Aorta (tissue), 5 donors: Measurements from ENCODE around the gene UBAP2. TPM values are rescaled to one million over a fixed set of nuclear protein-coding genes. Genes with fewer than 3 reads are reported as not detected.
A peak's percentile ranks its signal among the peaks of the same experiment; 100 is the strongest.

ENCODE experiments used
- ATAC-seq: fragments of 200-7000 bp; cut with Tn5 transposase; one replicate; pipeline ENCODE4 v1.9.1; 2022; ENCODE audit warnings: moderate library complexity; ENCODE audit not compliant: low FRiP score
- DNase-seq, 2 donors: peaks; one replicate each; pipeline ENCODE4 v3.0.0-alpha.2; 2020
- H3K27ac ChIP-seq, 2 donors: one replicate each; pipeline ENCODE4 v1.5.1; 2013; ENCODE audit warnings: low read length in 2 of 2, mild to moderate bottlenecking in 2 of 2, moderate library complexity in 2 of 2, control low read depth in 1 of 2, inconsistent platforms in 1 of 2, low read depth in 1 of 2
- H3K27me3 ChIP-seq, 2 donors: one replicate each; pipeline ENCODE4 v1.6.1; 2013; ENCODE audit warnings: control low read depth in 1 of 2, low read length in 1 of 2, mild to moderate bottlenecking in 1 of 2, moderate library complexity in 1 of 2; ENCODE audit not compliant: insufficient read depth in 2 of 2, control insufficient read depth in 1 of 2
- H3K36me3 ChIP-seq, 2 donors: one replicate each; pipeline ENCODE4 v1.6.1; 2013; ENCODE audit warnings: control low read depth in 1 of 2, low read length in 1 of 2, mild to moderate bottlenecking in 1 of 2; ENCODE audit not compliant: insufficient read depth in 2 of 2, control insufficient read depth in 1 of 2
- H3K4me1 ChIP-seq, 2 donors: one replicate each; pipeline ENCODE4 v1.6.1; 2013; ENCODE audit warnings: low read length in 2 of 2, control low read depth in 1 of 2, mild to moderate bottlenecking in 1 of 2, moderate library complexity in 1 of 2; ENCODE audit not compliant: insufficient read depth in 2 of 2, control insufficient read depth in 1 of 2
- H3K4me3 ChIP-seq, 2 donors: one replicate each; pipeline ENCODE4 v1.5.1; 2013; ENCODE audit warnings: low read length in 2 of 2, control low read depth in 1 of 2, mild to moderate bottlenecking in 1 of 2
- H3K9me3 ChIP-seq: one replicate; pipeline ENCODE4 v1.6.1; 2013; ENCODE audit warnings: mild to moderate bottlenecking, low read length; ENCODE audit not compliant: control insufficient read depth
- WGBS, 2 donors: extraction: QIAGEN DNeasy Blood & Tissue Kit; methylation state at CpG; one replicate each; pipeline ENCODE4 v1.1.7; 2013; 5-methylcytosine and 5-hydroxymethylcytosine counted together
- intact Hi-C, 2 donors: fragments of 100-400 bp; cut with DNase I; formaldehyde crosslinking; loops; one replicate each; pipeline versions ENCODE4 v1.14.2 to v1.15.0; 2022
- long read RNA-seq, 2 donors: library from polyadenylated mRNA; unstranded; transcript quantifications; one replicate each; pipeline ENCODE4 v2.0.0, GENCODE V29; 2020 to 2021
- polyA plus RNA-seq, 2 donors: library from polyadenylated mRNA; stranded (reverse); fragments of 200-250 nt; gene quantifications; one replicate each; pipeline ENCODE4 v1.2.3, GENCODE V29; 2013
- total RNA-seq, 2 donors: library from RNA; stranded (reverse); fragmentation: NEBNext Ultra II Directional; extraction: Animal tissue kit (Norgen Biotek cat#: 25700); gene quantifications; one replicate each; pipeline ENCODE4 v1.2.1, GENCODE V29; 2021
- donor health status: healthy with polysubstance abuse.
- donor health status: Bipolar disorder and iron deficiency.
- donor health status: DM: no; HTN: no; CAD: no.
- donor health status: DM: no; HTN: no; CAD: no.
- donor health status: DM: yes; HTN: yes; CAD: no.

The UBAP2 gene
- total RNA-seq (10 to 100 TPM; 24.1 to 30.5 TPM), polyA plus RNA-seq (1 to 10 TPM; 5.3 to 7.5 TPM)
- long read RNA-seq, donor 1, partial matches to known transcripts: 12 of 19 reads
- long read RNA-seq, donor 1, other reads (novel, unspliced or antisense): 6 of 19 reads
- long read RNA-seq, donor 2, full-length matches to known transcripts: 4 of 17 reads
- long read RNA-seq, donor 2, partial matches to known transcripts: 3 of 17 reads
- long read RNA-seq, donor 2, other reads (novel, unspliced or antisense): 10 of 17 reads

GRCh38 chr9:34048727-34049629 lies at the start of gene UBAP2:
TSS of gene UBAP2 (minus strand) at chr9:34048887. CDS start at chr9:34017148, 31,739 bp downstream.
- no peaks in the 10 kb centered on the region for H3K36me3 ChIP-seq
- H3K27me3 ChIP-seq: no peaks in the 10 kb centered on the region
- DNase-seq (peak; percentile 99 to 100), ATAC-seq (peak; percentile 98)
- peak within 1 kb of the TSS; percentile 54 to 90 for H3K4me3 ChIP-seq
- WGBS, 2 donors: 0% methylated on average over 69 to 70 of the region's 70 CpGs
- no peaks in the 10 kb centered on the region for H3K4me1 ChIP-seq
- intact Hi-C loops: loop anchor here in 1 of 2 donors (5.0 kb wide), 2 partner anchors 78 to 128 kb away; partner anchors contain the start of genes DCAF12 and UBAP1
- no peaks in the 10 kb centered on the region for H3K9me3 ChIP-seq
- peak within 1 kb of the TSS in 1 of 2 donors; percentile 87 for H3K27ac ChIP-seq

- peaks cover 0 to 2% of the 10 kb centered on the region in 2 donors for H3K36me3 ChIP-seq
- ATAC-seq (no peak), DNase-seq (no peak)
- WGBS, 2 donors: 85 to 87% methylated on average over 5 of the region's 5 CpGs
- H3K4me1 ChIP-seq: no peaks in the 10 kb centered on the region
- no peak overlapping the region for H3K27ac ChIP-seq
- no peaks in the 10 kb centered on the region for H3K27me3 ChIP-seq
- no peak overlapping the region for H3K4me3 ChIP-seq
- no peaks in the 10 kb centered on the region for H3K9me3 ChIP-seq
- intact Hi-C loops: no loop called here
These were observed 49.6 kb upstream of the UBAP2 start for GRCh38 chr9:34098307-34098706.

GRCh38 chr9:34097865-34098264 lies 49.2 kb upstream of the UBAP2 start:
- 96 to 100% methylated on average over 1 of the region's 1 CpG for WGBS, 2 donors
- H3K36me3 ChIP-seq: peaks cover 0 to 5% of the 10 kb centered on the region in 2 donors

GRCh38 chr9:34096751-34097150 lies 48.1 kb upstream of the UBAP2 start:
- Histone ChIP-seq H3K36me3 (peaks cover 0 to 5% of the 10 kb centered on the region in 2 donors), H3K27me3 (no peaks in the 10 kb centered on the region), H3K4me1 (no peaks in the 10 kb centered on the region), H3K27ac (no peak overlapping the region), H3K9me3 (no peaks in the 10 kb centered on the region), H3K4me3 (no peak overlapping the region)
- 64 to 67% methylated on average over 4 of the region's 4 CpGs for WGBS, 2 donors
- DNase-seq (no peak), ATAC-seq (no peak)
- intact Hi-C loops: no loop called here

More at GRCh38 chr9:34097865-34098264, 49.2 kb upstream of the UBAP2 start:
- Histone ChIP-seq H3K4me1 (no peaks in the 10 kb centered on the region), H3K9me3 (no peaks in the 10 kb centered on the region), H3K4me3 (no peak overlapping the region), H3K27ac (no peak overlapping the region), H3K27me3 (no peaks in the 10 kb centered on the region)
- intact Hi-C loops: no loop called here
- ATAC-seq (no peak), DNase-seq (no peak)

- intact Hi-C loops: no loop called here
- peaks cover 0 to 9% of the 10 kb centered on the region in 2 donors for H3K36me3 ChIP-seq
- H3K27me3 ChIP-seq: no peaks in the 10 kb centered on the region
- no peak overlapping the region for H3K27ac ChIP-seq
- no peak overlapping the region for H3K4me3 ChIP-seq
- DNase-seq (no peak), ATAC-seq (no peak)
- no peaks in the 10 kb centered on the region for H3K4me1 ChIP-seq
- no peaks in the 10 kb centered on the region for H3K9me3 ChIP-seq
- WGBS, 2 donors: 91 to 93% methylated on average over 5 of the region's 5 CpGs
These were observed 44.9 kb upstream of the UBAP2 start for GRCh38 chr9:34093578-34093977.

GRCh38 chr9:34089311-34089710 lies 40.6 kb upstream of the UBAP2 start:
- WGBS, 2 donors: 88 to 90% methylated on average over 7 of the region's 7 CpGs
- H3K4me3 ChIP-seq: no peak overlapping the region
- no peak overlapping the region for H3K27ac ChIP-seq
- no peaks in the 10 kb centered on the region for H3K27me3 ChIP-seq
- peaks cover 3 to 5% of the 10 kb centered on the region in 2 donors for H3K4me1 ChIP-seq
- no peak for DNase-seq
- no peaks in the 10 kb centered on the region for H3K9me3 ChIP-seq
- H3K36me3 ChIP-seq: peaks cover 4 to 11% of the 10 kb centered on the region in 2 donors
- no peak for ATAC-seq
- intact Hi-C loops: loop anchor here in 1 of 2 donors (10.0 kb wide), 1 partner anchor 65 kb away; no protein-coding TSS in a partner anchor

- H3K36me3 ChIP-seq: peaks cover 4 to 8% of the 10 kb centered on the region in 2 donors
- no peaks in the 10 kb centered on the region for H3K9me3 ChIP-seq
- no peaks in the 10 kb centered on the region for H3K27me3 ChIP-seq
- 56 to 68% methylated on average over 1 of the region's 1 CpG for WGBS, 2 donors
- H3K27ac ChIP-seq: peak overlapping the region in 1 of 2 donors; percentile 47
- peaks cover 3 to 8% of the 10 kb centered on the region in 2 donors for H3K4me1 ChIP-seq
- no peak overlapping the region for H3K4me3 ChIP-seq
- no peak for DNase-seq
- no peak for ATAC-seq
- intact Hi-C loops: loop anchor here in 1 of 2 donors (10.0 kb wide), 1 partner anchor 63 kb away; no protein-coding TSS in a partner anchor
These were observed 38.7 kb upstream of the UBAP2 start for GRCh38 chr9:34087370-34087769.

GRCh38 chr9:34086864-34087263 lies 38.2 kb upstream of the UBAP2 start:
- Histone ChIP-seq H3K36me3 (peaks cover 4 to 8% of the 10 kb centered on the region in 2 donors), H3K27me3 (no peaks in the 10 kb centered on the region), H3K4me3 (no peak overlapping the region), H3K4me1 (peaks cover 3 to 8% of the 10 kb centered on the region in 2 donors), H3K27ac (peak overlapping the region in 1 of 2 donors; percentile 47), H3K9me3 (no peaks in the 10 kb centered on the region)
- DNase-seq (no peak), ATAC-seq (no peak)
- intact Hi-C loops: loop anchor here in 1 of 2 donors (10.0 kb wide), 1 partner anchor 62 kb away; no protein-coding TSS in a partner anchor
